Neural cell (in vitro differentiated cells): ENCODE data around the gene HGD. TPM values are rescaled to one million over a fixed set of nuclear protein-coding genes. Genes with fewer than 3 reads are reported as not detected.
"Not testable (repeated sequence)": the region's sequence is repeated elsewhere in the genome, so short reads cannot be mapped to it uniquely, and the experiment has no call there.

Experiments used
- H2AFZ ChIP-seq: fragments of 200-600, 300-800 bp; sonication (generic), shearing (Covaris generic); 2 replicates; pipeline ENCODE4 v1.6.0; 2014; ENCODE audit warnings: low read depth, mild to moderate bottlenecking, antibody characterized with exemption, low read length, moderate library complexity
- H3F3A ChIP-seq: fragments of 200-600 bp; shearing (Covaris generic); 2 replicates; pipeline ENCODE4 v1.6.1; 2016; ENCODE audit warnings: mild to moderate bottlenecking, moderate library complexity, mixed read lengths, antibody characterized with exemption, low read length; ENCODE audit not compliant: insufficient read depth, poor library complexity, severe bottlenecking
- H3K27ac ChIP-seq: fragments of 200-600, 300-800 bp; sonication (generic), shearing (Covaris generic); 2 replicates; pipeline ENCODE4 v1.5.1; 2014; ENCODE audit warnings: mild to moderate bottlenecking, low read length, moderate library complexity
- H3K27me3 ChIP-seq: fragments of 300-800, 200-600 bp; sonication (generic), shearing (Covaris generic); 2 replicates; pipeline ENCODE4 v1.6.0; 2014; ENCODE audit warnings: mild to moderate bottlenecking, low read depth, low read length, moderate library complexity; ENCODE audit not compliant: insufficient read depth
- H3K36me3 ChIP-seq: fragments of 300-800, 200-600 bp; sonication (generic), shearing (Covaris generic); 2 replicates; pipeline ENCODE4 v1.5.1; 2014; ENCODE audit warnings: mild to moderate bottlenecking, antibody characterized with exemption, low read length, moderate library complexity; ENCODE audit not compliant: insufficient read depth
- H3K4me2 ChIP-seq: fragments of 300-800, 200-600 bp; sonication (generic), shearing (Covaris generic); 2 replicates; pipeline ENCODE4 v1.6.0; 2014; ENCODE audit warnings: mild to moderate bottlenecking, low read length
- H3K4me3 ChIP-seq: fragments of 300-800, 200-600 bp; sonication (generic), shearing (Covaris generic); 2 replicates; pipeline ENCODE4 v1.5.1; 2014; ENCODE audit warnings: mild to moderate bottlenecking, low read length, moderate library complexity
- H3K79me2 ChIP-seq: fragments of 200-600 bp; shearing (Covaris generic); replicated peaks from 2 replicates; pipeline ENCODE4 v1.6.0; 2014; ENCODE audit warnings: mild to moderate bottlenecking, low read length, moderate library complexity; ENCODE audit not compliant: insufficient read depth
- H3K9ac ChIP-seq: fragments of 300-800, 200-600 bp; sonication (generic), shearing (Covaris generic); 2 replicates; pipeline ENCODE4 v1.6.1; 2016; ENCODE audit warnings: mild to moderate bottlenecking, low read length, mixed read lengths
- H3K9me2 ChIP-seq: fragments of 200-600 bp; shearing (Covaris generic); 2 replicates; pipeline ENCODE4 v1.6.1; 2016; ENCODE audit warnings: mild to moderate bottlenecking, low read length, mixed read lengths; ENCODE audit not compliant: insufficient read depth
- H3K9me3 ChIP-seq: fragments of 200-600, 300-800 bp; sonication (generic), shearing (Covaris generic); 2 replicates; pipeline ENCODE4 v1.6.1; 2016; ENCODE audit warnings: mild to moderate bottlenecking, mixed run types, low read length, moderate library complexity, mixed read lengths
- H4K20me1 ChIP-seq: fragments of 200-600 bp; shearing (Covaris generic); 2 replicates; pipeline ENCODE4 v1.6.1; 2016; ENCODE audit warnings: mild to moderate bottlenecking, mixed run types; ENCODE audit not compliant: insufficient read depth
- EP300 ChIP-seq: fragments of 450-650 bp; conservative IDR thresholded peaks from 2 replicates; pipeline ENCODE4 v1.6.1; 2014; ENCODE audit warnings: antibody characterized with exemption, mild to moderate bottlenecking, moderate library complexity; ENCODE audit not compliant: poor library complexity, severe bottlenecking
- EZH2 ChIP-seq: fragments of 200-600, 300-800 bp; shearing (Covaris generic), sonication (generic); IDR thresholded peaks from 2 replicates; pipeline ENCODE4 v1.6.1; 2014; ENCODE audit warnings: antibody characterized with exemption, low read length, borderline replicate concordance, mild to moderate bottlenecking; ENCODE audit not compliant: insufficient read depth, poor library complexity, severe bottlenecking
- MXI1 ChIP-seq: fragments of 450-650 bp; conservative IDR thresholded peaks from 2 replicates; pipeline ENCODE4 v1.6.1; 2014; ENCODE audit warnings: antibody characterized with exemption, mild to moderate bottlenecking; ENCODE audit not compliant: poor library complexity, severe bottlenecking
- POLR2AphosphoS5 ChIP-seq: IDR thresholded peaks from 2 replicates; pipeline ENCODE4 v1.6.1; 2012
- RAD21 ChIP-seq: fragments of 450-650 bp; conservative IDR thresholded peaks from 2 replicates; pipeline ENCODE4 v1.6.1; 2014; ENCODE audit warnings: antibody characterized with exemption, mild to moderate bottlenecking, moderate library complexity
- SMC3 ChIP-seq: fragments of 450-650 bp; conservative IDR thresholded peaks from 2 replicates; pipeline ENCODE4 v1.6.1; 2014; ENCODE audit warnings: antibody characterized with exemption, mild to moderate bottlenecking, moderate library complexity; ENCODE audit not compliant: poor library complexity
- TAF1 ChIP-seq: IDR thresholded peaks from 2 replicates; pipeline ENCODE4 v1.6.1; 2012; ENCODE audit warnings: low read depth
- polyA plus RNA-seq: library from polyadenylated mRNA; depleted of rRNA; stranded (reverse); fragments of >200 nt; gene quantifications from 2 replicates; pipeline ENCODE4 v1.2.3, GENCODE V29; 2014
- TF ChIP-seq, protein P1 (sequence below): fragments of 450-650 bp; IDR thresholded peaks from 2 replicates; pipeline ENCODE4 v1.5.1; 2014; ENCODE audit warnings: antibody characterized with exemption, mild to moderate bottlenecking, moderate library complexity; ENCODE audit not compliant: poor library complexity, severe bottlenecking
- TF ChIP-seq, protein P2 (sequence below): IDR thresholded peaks from 2 replicates; pipeline ENCODE4 v1.6.1; 2012; ENCODE audit warnings: borderline replicate concordance

Gene HGD
- polyA plus RNA-seq, 1 donor from 2014 or later: not detected

GRCh38 chr3:120640231-120640630 lies 41.8 kb downstream of the HGD start:
- Histone ChIP-seq H2AFZ (no peak overlapping the region), H4K20me1 (no peaks in the 10 kb centered on the region), H3K27ac (no peak overlapping the region), H3K9me3 (no peaks in the 10 kb centered on the region), H3K9me2 (no peaks in the 10 kb centered on the region), H3K4me3 (no peak overlapping the region), H3K27me3 (no peaks in the 10 kb centered on the region), H3K36me3 (no peaks in the 10 kb centered on the region), H3F3A (no peaks in the 10 kb centered on the region), H3K4me2 (no peak overlapping the region), H3K79me2 (no peaks in the 10 kb centered on the region), H3K9ac (no peak overlapping the region)
- TF ChIP-seq SMC3 (no peak), TAF1 (no peak), EZH2 (no peak), MXI1 (no peak), EP300 (no peak)
- TF ChIP-seq, protein P1, sequence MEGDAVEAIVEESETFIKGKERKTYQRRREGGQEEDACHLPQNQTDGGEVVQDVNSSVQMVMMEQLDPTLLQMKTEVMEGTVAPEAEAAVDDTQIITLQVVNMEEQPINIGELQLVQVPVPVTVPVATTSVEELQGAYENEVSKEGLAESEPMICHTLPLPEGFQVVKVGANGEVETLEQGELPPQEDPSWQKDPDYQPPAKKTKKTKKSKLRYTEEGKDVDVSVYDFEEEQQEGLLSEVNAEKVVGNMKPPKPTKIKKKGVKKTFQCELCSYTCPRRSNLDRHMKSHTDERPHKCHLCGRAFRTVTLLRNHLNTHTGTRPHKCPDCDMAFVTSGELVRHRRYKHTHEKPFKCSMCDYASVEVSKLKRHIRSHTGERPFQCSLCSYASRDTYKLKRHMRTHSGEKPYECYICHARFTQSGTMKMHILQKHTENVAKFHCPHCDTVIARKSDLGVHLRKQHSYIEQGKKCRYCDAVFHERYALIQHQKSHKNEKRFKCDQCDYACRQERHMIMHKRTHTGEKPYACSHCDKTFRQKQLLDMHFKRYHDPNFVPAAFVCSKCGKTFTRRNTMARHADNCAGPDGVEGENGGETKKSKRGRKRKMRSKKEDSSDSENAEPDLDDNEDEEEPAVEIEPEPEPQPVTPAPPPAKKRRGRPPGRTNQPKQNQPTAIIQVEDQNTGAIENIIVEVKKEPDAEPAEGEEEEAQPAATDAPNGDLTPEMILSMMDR: no peak
- TF ChIP-seq, protein P2, sequence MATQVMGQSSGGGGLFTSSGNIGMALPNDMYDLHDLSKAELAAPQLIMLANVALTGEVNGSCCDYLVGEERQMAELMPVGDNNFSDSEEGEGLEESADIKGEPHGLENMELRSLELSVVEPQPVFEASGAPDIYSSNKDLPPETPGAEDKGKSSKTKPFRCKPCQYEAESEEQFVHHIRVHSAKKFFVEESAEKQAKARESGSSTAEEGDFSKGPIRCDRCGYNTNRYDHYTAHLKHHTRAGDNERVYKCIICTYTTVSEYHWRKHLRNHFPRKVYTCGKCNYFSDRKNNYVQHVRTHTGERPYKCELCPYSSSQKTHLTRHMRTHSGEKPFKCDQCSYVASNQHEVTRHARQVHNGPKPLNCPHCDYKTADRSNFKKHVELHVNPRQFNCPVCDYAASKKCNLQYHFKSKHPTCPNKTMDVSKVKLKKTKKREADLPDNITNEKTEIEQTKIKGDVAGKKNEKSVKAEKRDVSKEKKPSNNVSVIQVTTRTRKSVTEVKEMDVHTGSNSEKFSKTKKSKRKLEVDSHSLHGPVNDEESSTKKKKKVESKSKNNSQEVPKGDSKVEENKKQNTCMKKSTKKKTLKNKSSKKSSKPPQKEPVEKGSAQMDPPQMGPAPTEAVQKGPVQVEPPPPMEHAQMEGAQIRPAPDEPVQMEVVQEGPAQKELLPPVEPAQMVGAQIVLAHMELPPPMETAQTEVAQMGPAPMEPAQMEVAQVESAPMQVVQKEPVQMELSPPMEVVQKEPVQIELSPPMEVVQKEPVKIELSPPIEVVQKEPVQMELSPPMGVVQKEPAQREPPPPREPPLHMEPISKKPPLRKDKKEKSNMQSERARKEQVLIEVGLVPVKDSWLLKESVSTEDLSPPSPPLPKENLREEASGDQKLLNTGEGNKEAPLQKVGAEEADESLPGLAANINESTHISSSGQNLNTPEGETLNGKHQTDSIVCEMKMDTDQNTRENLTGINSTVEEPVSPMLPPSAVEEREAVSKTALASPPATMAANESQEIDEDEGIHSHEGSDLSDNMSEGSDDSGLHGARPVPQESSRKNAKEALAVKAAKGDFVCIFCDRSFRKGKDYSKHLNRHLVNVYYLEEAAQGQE: no peak

- not testable (repeated sequence) for H3F3A ChIP-seq, H3K27ac ChIP-seq, H3K9me3 ChIP-seq, H4K20me1 ChIP-seq, H3K4me2 ChIP-seq, H3K9me2 ChIP-seq, H3K4me3 ChIP-seq, H3K9ac ChIP-seq, H3K36me3 ChIP-seq, H3K79me2 ChIP-seq, H2AFZ ChIP-seq, H3K27me3 ChIP-seq
Observed at GRCh38 chr3:120638820-120639219, 43.2 kb downstream of the HGD start.

GRCh38 chr3:120637851-120638559 lies 44.0 kb downstream of the HGD start:
- H3K27ac ChIP-seq: no peak overlapping the region
- no peaks in the 10 kb centered on the region for H3K79me2 ChIP-seq
- H3K27me3 ChIP-seq: no peaks in the 10 kb centered on the region
- H3K9ac ChIP-seq: no peak overlapping the region
- H3K9me3 ChIP-seq: no peaks in the 10 kb centered on the region
- H3K9me2 ChIP-seq: no peaks in the 10 kb centered on the region
- no peak for TF ChIP-seq POLR2AphosphoS5
- TF ChIP-seq, protein P1: no peak
- no peak for TF ChIP-seq EP300
- TF ChIP-seq, protein P2: no peak
- no peak for TF ChIP-seq TAF1
- no peak for TF ChIP-seq RAD21
- no peak for TF ChIP-seq EZH2
- TF ChIP-seq SMC3: no peak
- TF ChIP-seq MXI1: no peak
- no peaks in the 10 kb centered on the region for H3F3A ChIP-seq
- no peak overlapping the region for H3K4me3 ChIP-seq
- H3K4me2 ChIP-seq: no peak overlapping the region
- H3K36me3 ChIP-seq: no peaks in the 10 kb centered on the region
- H4K20me1 ChIP-seq: no peaks in the 10 kb centered on the region
- H2AFZ ChIP-seq: no peak overlapping the region
